Sigmoid colon (tissue), 7 donors: ENCODE measurements around the gene YEATS2. TPM values are rescaled to one million over a fixed set of nuclear protein-coding genes. Genes with fewer than 3 reads are reported as not detected.
"Not testable (repeated sequence)": the region's sequence is repeated elsewhere in the genome, so short reads cannot be mapped to it uniquely, and the experiment has no call there.

Experiments
- DNase-seq: peaks from one replicate; pipeline ENCODE4 v3.0.0-alpha.2; 2019
- H3K27ac ChIP-seq, 4 donors: fragments of 200-600 bp; sonication (generic); one replicate each; pipeline ENCODE4 v1.5.1; 2016 to 2019; ENCODE audit warnings: mild to moderate bottlenecking in 1 of 4
- H3K27me3 ChIP-seq, 3 donors: fragments of 200-600 bp; sonication (generic); one replicate each; pipeline ENCODE4 v1.5.1; 2019; ENCODE audit warnings: mild to moderate bottlenecking in 1 of 3
- H3K36me3 ChIP-seq, 4 donors: fragments of 200-600 bp; sonication (generic); one replicate each; pipeline ENCODE4 v1.5.1; 2016 to 2019
- H3K4me1 ChIP-seq, 4 donors: fragments of 200-600 bp; sonication (generic); one replicate each; pipeline ENCODE4 v1.5.1; 2017 to 2019
- H3K4me3 ChIP-seq, 4 donors: fragments of 200-600 bp; sonication (generic); one replicate each; pipeline ENCODE4 v1.5.1; 2017 to 2019; ENCODE audit warnings: mild to moderate bottlenecking in 2 of 4, moderate library complexity in 1 of 4
- H3K9me3 ChIP-seq, 4 donors: fragments of 200-600 bp in 3 of 4; sonication (generic) in 3 of 4; one replicate each; pipeline versions ENCODE4 v1.5.1 to v1.6.1; 2013 to 2019
- CTCF ChIP-seq, 4 experiments: fragments of 450-650 bp in 3 of 4; fragments of 200-600 bp in 1 of 4; IDR thresholded peaks; one replicate each; pipeline ENCODE4 v1.5.1; 2016 to 2019; ENCODE audit warnings: antibody characterized with exemption in 4 of 4, mild to moderate bottlenecking in 3 of 4, moderate library complexity in 2 of 4
- EP300 ChIP-seq, 4 donors: sonication (generic); formaldehyde crosslinking; IDR thresholded peaks; one replicate each; pipeline ENCODE4 v1.6.1; 2017; ENCODE audit warnings: antibody characterized with exemption in 4 of 4
- POLR2A ChIP-seq, 2 donors: fragments of 450-650 bp; IDR thresholded peaks; one replicate each; pipeline ENCODE4 v1.6.1; 2016; ENCODE audit warnings: antibody characterized with exemption in 2 of 2, mild to moderate bottlenecking in 2 of 2, moderate library complexity in 2 of 2
- POLR2AphosphoS5 ChIP-seq, 4 donors: sonication (generic); formaldehyde crosslinking; IDR thresholded peaks; one replicate each; pipeline ENCODE4 v1.6.1; 2017; ENCODE audit warnings: antibody characterized with exemption in 4 of 4
- WGBS, 2 donors: extraction: QIAGEN DNeasy Blood & Tissue Kit; methylation state at CpG; one replicate each; pipeline ENCODE4 v1.1.7; 2013; 5-methylcytosine and 5-hydroxymethylcytosine counted together
- intact Hi-C: fragments of 100-400 bp; cut with DNase I; formaldehyde crosslinking; loops from one replicate; pipeline ENCODE4 v1.15.1; 2023
- polyA plus RNA-seq, 3 donors: library from polyadenylated mRNA; stranded (reverse); fragments of 200-250 nt; gene quantifications; one replicate each; pipeline ENCODE4 v1.2.3, GENCODE V29; 2013
- total RNA-seq, 4 donors: library from RNA; depleted of rRNA; stranded (reverse); fragments of >200 nt; gene quantifications; one replicate each; pipeline ENCODE4 v1.1.0, GENCODE V29; 2016
- donor health status: healthy with polysubstance abuse.
- donor health status: Bipolar disorder and iron deficiency.
- donor health status: healthy.

YEATS2 gene
- total and polyA plus RNA-seq, 7 donors, result 3.0 to 20.3 (median 13.2) TPM

GRCh38 chr3:183766745-183767606 lies 69.4 kb downstream of the YEATS2 start:
- peak; percentile 78 for DNase-seq
- Histone ChIP-seq H3K9me3 (no peaks in the 10 kb centered on the region), H3K4me3 (no peak overlapping the region), H3K27me3 (no peaks in the 10 kb centered on the region), H3K36me3 (peaks cover 0 to 49% (median 6%) of the 10 kb centered on the region in 4 donors), H3K27ac (no peak overlapping the region), H3K4me1 (no peaks in the 10 kb centered on the region)
- no peak for TF ChIP-seq POLR2AphosphoS5 (IDR thresholded peaks at IDR 0.05)
- peak; percentile 61 to 85 (median 76) for TF ChIP-seq CTCF (IDR thresholded peaks at IDR 0.05)
- WGBS, 2 donors, result 56 to 72% methylated on average over 9 of the region's 9 CpGs
- intact Hi-C loops, result loop anchor here (1.0 kb wide), 1 partner anchor 298 kb away; no protein-coding TSS in a partner anchor

GRCh38 chr3:183768114-183768513 lies 70.5 kb downstream of the YEATS2 start:
- no peak overlapping the region for H3K27ac ChIP-seq
- no peak for DNase-seq
- no peaks in the 10 kb centered on the region for H3K9me3 ChIP-seq
- intact Hi-C loops, result no loop called here
- H3K36me3 ChIP-seq, result peaks cover 0 to 48% (median 4%) of the 10 kb centered on the region in 4 donors
- H3K4me3 ChIP-seq, result no peak overlapping the region
- no peaks in the 10 kb centered on the region for H3K27me3 ChIP-seq
- TF ChIP-seq POLR2A (IDR thresholded peaks at IDR 0.05) (no peak), EP300 (IDR thresholded peaks at IDR 0.05) (no peak), POLR2AphosphoS5 (IDR thresholded peaks at IDR 0.05) (no peak), CTCF (IDR thresholded peaks at IDR 0.05) (no peak)
- 89 to 92% methylated on average over 8 of the region's 8 CpGs for WGBS, 2 donors
- H3K4me1 ChIP-seq, result no peaks in the 10 kb centered on the region

- no peak overlapping the region for H3K27ac ChIP-seq
- WGBS, 2 donors, result 80 to 90% methylated on average over 9 of the region's 9 CpGs
- no peaks in the 10 kb centered on the region for H3K27me3 ChIP-seq
- peaks cover 0 to 53% (median 8%) of the 10 kb centered on the region in 4 donors for H3K36me3 ChIP-seq
- no peak overlapping the region for H3K4me3 ChIP-seq
- DNase-seq, result no peak
- intact Hi-C loops, result no loop called here
- TF ChIP-seq POLR2A (IDR thresholded peaks at IDR 0.05) (no peak), EP300 (IDR thresholded peaks at IDR 0.05) (no peak), CTCF (IDR thresholded peaks at IDR 0.05) (no peak), POLR2AphosphoS5 (IDR thresholded peaks at IDR 0.05) (no peak)
- no peaks in the 10 kb centered on the region for H3K9me3 ChIP-seq
- H3K4me1 ChIP-seq, result no peaks in the 10 kb centered on the region
These were observed 71.9 kb downstream of the YEATS2 start for GRCh38 chr3:183769453-183769852.

GRCh38 chr3:183774631-183775030 lies 77.0 kb downstream of the YEATS2 start:
- H3K4me1 ChIP-seq, result no peaks in the 10 kb centered on the region
- H3K27me3 ChIP-seq, result no peaks in the 10 kb centered on the region
- WGBS, 2 donors, result 72 to 94% methylated on average over 3 of the region's 3 CpGs
- DNase-seq, result no peak
- TF ChIP-seq EP300 (IDR thresholded peaks at IDR 0.05) (no peak), POLR2AphosphoS5 (IDR thresholded peaks at IDR 0.05) (no peak), POLR2A (IDR thresholded peaks at IDR 0.05) (no peak)
- no peak overlapping the region for H3K4me3 ChIP-seq
- no peak overlapping the region for H3K27ac ChIP-seq
- intact Hi-C loops, result no loop called here
- peaks cover 17 to 83% (median 31%) of the 10 kb centered on the region in 4 donors for H3K36me3 ChIP-seq
- no peaks in the 10 kb centered on the region for H3K9me3 ChIP-seq

- Histone ChIP-seq H3K9me3 (no peaks in the 10 kb centered on the region), H3K27ac (no peak overlapping the region), H3K36me3 (peaks cover 17 to 86% (median 31%) of the 10 kb centered on the region in 4 donors), H3K4me1 (no peaks in the 10 kb centered on the region), H3K4me3 (no peak overlapping the region), H3K27me3 (no peaks in the 10 kb centered on the region)
- TF ChIP-seq EP300 (IDR thresholded peaks at IDR 0.05), result no peak
- no peak for TF ChIP-seq POLR2AphosphoS5 (IDR thresholded peaks at IDR 0.05)
- TF ChIP-seq POLR2A (IDR thresholded peaks at IDR 0.05), result no peak
- no peak for TF ChIP-seq CTCF (IDR thresholded peaks at IDR 0.05)
- 57 to 78% methylated on average over 5 of the region's 5 CpGs for WGBS, 2 donors
- intact Hi-C loops, result no loop called here
- DNase-seq, result no peak
These were observed 78.2 kb downstream of the YEATS2 start for GRCh38 chr3:183775781-183776180.

- H3K27ac ChIP-seq, H3K4me3 ChIP-seq: not testable (repeated sequence)
These were observed 78.9 kb downstream of the YEATS2 start for GRCh38 chr3:183776451-183776850.

More at GRCh38 chr3:183776451-183776850, 78.9 kb downstream of the YEATS2 start:
- peaks cover 17 to 93% (median 33%) of the 10 kb centered on the region in 4 donors for H3K36me3 ChIP-seq
- H3K4me1 ChIP-seq, H3K9me3 ChIP-seq, DNase-seq, H3K27me3 ChIP-seq, intact Hi-C loops: not testable (repeated sequence)
- 88% methylated on average over 5 of the region's 5 CpGs for WGBS, 2 donors
